GM10266 (cell line): ENCODE measurements around the gene HGF.
"Not testable (repeated sequence)": the region's sequence is repeated elsewhere in the genome, so short reads cannot be mapped to it uniquely, and the experiment has no call there.

ENCODE experiments used
- DNase-seq: peaks from one replicate; pipeline ENCODE4 v3.0.0; 2012; ENCODE audit errors: extremely low spot score
- TF ChIP-seq, protein P1 (sequence below): IDR thresholded peaks from 2 replicates; pipeline ENCODE4 v1.5.1; 2012; ENCODE audit warnings: mild to moderate bottlenecking, low read depth; ENCODE audit not compliant: control insufficient read depth, insufficient read depth; ENCODE audit errors: missing control alignments

HGF gene

DNA sequence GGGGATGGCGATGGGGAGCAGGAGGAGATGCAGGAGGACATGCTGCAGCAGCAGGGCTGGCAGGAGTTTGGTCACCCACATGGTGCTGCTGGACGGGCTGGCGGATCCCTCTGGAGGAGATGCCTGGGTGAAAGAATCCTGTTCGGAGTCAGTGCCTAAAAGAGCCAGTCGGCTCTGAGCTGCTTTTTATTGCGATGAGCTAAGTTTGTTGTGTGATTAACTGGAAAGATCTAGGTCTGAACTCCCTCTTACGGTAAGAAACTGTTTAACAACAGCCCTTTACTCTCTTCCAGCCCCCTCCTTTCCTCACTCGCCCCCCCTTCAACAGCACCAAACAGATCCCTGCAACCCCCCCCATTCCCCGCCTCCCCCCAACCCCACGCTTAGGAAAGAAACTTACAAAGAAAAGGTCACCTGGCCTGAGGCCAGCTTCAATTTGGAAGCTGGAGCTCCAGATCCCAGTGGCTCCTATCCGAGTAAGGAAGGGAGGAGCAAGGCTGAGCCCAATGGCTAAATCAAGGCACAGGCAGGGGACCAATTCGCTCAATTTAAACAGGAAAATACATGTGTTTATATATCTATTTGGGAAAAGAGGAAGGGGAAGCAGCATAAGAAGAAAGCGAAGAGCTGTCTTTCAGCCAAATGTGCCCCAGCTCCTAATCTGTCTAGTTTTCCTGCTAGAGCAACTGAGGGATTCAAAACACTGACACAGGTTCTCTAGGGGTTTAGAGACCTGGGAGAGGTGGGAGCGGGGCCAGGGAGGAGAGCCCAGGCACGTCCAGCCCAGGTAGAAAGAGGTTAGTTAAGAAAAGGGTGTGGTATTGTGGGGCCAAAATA, at the start of gene HGF:
Gene HGF (minus strand): TSS at position 157 of the 837 bp plus-strand sequence. CDS start 76 bp downstream, at position 81.
- DNase-seq = no peak
- TF ChIP-seq, protein P1, sequence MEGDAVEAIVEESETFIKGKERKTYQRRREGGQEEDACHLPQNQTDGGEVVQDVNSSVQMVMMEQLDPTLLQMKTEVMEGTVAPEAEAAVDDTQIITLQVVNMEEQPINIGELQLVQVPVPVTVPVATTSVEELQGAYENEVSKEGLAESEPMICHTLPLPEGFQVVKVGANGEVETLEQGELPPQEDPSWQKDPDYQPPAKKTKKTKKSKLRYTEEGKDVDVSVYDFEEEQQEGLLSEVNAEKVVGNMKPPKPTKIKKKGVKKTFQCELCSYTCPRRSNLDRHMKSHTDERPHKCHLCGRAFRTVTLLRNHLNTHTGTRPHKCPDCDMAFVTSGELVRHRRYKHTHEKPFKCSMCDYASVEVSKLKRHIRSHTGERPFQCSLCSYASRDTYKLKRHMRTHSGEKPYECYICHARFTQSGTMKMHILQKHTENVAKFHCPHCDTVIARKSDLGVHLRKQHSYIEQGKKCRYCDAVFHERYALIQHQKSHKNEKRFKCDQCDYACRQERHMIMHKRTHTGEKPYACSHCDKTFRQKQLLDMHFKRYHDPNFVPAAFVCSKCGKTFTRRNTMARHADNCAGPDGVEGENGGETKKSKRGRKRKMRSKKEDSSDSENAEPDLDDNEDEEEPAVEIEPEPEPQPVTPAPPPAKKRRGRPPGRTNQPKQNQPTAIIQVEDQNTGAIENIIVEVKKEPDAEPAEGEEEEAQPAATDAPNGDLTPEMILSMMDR = no peak

DNA sequence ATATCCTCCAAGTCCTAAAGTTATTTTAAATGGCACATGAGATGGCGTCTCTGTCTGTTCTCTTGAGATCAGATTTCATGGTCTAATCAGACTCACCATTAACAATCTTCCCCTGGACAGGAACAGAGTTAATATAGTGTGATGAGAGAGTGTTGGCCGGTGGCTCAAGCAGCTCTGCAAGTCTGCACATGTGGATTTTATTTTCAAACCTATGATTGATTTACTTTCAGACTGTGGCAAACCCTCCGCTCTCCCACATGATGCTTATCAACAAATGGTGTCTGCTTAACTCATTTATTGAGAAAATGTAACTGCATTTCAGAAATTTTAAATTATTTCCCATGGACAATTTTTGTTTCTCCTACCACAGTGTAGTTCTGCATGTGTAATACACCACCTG, 46.5 kb upstream of the HGF start:
- TF ChIP-seq, protein P1 = no peak
- DNase-seq = no peak

DNA sequence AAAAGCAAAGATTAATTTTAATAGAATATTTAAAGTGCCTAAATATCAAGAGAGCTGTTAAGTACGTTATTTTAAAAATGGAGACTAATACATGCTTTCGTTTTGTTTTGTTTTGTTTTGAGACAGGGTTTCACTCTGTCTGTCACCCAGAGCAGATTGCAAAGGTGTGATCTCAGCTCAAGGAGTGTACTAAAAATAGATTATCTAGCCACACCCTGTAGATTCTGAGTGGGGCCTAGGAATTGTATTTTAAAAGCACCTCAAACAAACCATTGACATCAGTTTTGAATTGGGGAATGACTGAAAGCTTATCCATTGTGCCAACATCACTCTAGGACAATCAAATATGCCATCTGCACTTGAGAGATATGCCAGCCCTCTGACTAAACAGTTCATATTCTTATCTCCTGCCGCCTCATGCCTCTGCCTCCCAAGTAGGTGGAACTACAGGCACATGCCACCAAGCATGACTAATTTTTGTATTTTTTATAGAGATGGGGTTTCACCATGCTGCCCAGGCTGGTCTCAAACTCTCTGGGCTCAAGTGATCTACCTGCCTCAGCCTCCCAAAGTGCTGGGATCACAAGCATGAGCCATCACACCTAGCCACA, 43.1 kb upstream of the HGF start:
- DNase-seq = peak; percentile 5

DNA sequence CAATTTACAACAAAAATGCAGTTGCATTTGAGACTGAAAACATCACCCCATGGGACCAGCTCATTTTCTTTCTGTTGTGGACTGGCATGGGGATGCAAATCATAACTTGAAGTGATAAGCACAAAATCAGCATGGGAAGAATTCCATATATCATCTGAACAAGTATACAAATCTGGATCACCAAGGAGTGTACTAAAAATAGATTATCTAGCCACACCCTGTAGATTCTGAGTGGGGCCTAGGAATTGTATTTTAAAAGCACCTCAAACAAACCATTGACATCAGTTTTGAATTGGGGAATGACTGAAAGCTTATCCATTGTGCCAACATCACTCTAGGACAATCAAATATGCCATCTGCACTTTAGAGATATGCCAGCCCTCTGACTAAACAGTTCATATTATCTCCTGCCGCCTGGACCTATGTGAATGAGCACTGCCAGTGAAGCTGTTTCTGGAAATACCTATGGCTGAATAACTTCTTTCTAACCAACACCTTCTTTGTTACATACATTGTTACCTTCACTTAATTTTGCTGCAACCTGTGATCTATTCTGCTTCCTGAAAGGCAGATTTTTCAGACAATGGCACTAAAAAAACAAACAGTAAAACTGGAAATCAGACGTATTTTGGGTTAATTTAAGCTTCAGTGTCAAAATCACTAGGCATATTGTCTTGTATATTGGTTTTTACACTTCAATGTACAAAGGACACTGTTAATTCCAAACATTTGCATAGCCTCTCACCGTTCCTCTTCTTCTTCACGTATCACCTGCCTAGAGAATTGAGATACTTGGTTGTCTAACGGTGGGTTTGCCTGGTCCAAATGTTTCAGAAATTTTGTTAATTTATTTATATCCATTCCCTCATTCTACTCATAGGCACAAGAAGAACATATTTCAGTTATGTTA, 42.4 kb upstream of the HGF start:
- DNase-seq = no peak
- TF ChIP-seq, protein P1 = no peak

DNA sequence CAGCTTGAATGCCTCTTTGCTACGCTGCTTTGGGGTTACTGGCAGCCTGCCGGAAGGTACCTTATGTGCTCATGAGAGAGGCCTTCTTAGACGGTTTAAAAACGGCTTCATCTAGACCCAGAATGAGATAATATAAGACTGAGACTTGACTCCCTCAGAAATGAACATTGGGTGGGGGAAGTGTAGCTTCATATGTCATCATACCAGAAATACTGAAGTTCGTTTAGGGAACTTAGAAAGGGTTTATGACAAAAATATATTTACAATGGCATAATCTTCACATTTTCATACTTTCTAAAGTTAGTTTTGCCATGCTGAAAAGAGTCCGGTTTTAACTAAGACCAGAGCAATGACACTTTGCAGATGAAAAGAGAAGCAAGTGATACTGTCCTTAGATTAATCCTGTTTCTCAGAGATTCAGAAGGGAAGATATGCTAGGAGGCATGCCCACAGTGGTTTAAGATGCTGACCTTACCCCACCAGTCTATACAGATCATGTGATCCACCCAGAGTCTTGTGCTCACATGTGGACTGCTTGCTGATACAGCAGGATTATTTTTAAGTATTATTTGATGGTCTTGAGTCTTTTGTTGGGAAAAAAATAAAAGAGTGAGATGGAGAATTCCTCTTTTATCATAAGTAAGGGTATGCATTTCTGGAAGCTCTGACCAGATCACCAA, 40.8 kb upstream of the HGF start:
- TF ChIP-seq, protein P1 = no peak
- DNase-seq = no peak

DNA sequence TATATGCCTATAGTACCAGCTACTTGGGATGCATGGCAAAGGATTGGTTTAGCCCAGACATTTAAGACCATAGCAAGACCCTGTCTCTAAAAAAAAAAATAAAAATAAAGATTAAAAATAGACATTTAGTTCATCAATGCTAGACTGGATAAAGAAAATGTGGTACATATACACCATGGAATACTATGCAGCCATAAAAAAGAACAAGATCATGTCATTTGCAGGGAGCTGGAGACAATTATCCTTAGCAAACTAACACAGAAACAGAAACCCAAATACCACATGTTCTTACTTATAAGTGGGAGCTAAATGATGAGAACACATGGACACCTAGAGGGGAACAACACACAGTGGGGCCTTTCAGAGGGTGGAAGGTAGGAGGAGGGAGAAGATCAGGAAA, 38.5 kb upstream of the HGF start:
- not testable (repeated sequence) for DNase-seq

DNA sequence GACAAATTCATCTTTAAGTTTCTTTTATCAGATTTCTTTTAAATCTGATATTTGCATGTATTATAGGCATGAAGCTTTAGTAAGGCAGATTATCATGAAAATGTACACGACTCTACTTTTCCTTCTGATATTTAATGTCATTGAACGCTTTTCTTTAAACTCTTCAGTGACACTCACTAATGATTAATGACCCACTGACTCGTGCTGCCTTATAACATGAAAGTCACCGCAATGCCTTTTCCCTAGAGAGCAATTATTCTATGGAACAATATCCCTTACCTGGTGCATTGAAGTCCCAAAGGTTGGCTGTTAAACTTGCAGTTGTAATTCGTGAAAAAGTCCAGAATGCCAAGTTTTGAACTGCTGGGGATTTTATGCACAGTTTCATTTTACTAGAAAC, 33.4 kb upstream of the HGF start:
- DNase-seq = no peak
- TF ChIP-seq, protein P1 = no peak
